Stimulated activated CD8-positive, alpha-beta memory T cell treated with anti-CD3 and anti-CD28 coated beads, Interleukin-12 subunit alpha, Interleukin-12 subunit beta, amount 100 ng/mL, for 24 hours (primary cell): Measurements from ENCODE around the gene AK2.
"Not testable (repeated sequence)": the region's sequence is repeated elsewhere in the genome, so short reads cannot be mapped to it uniquely, and the experiment has no call there.

ENCODE experiments used
- DNase-seq: peaks from one replicate; pipeline ENCODE4 v3.0.0-alpha.2; 2020; ENCODE audit errors: extremely low read depth

AK2 gene

GRCh38 chr1:33036526-33037503 lies at the start of gene AK2:
AK2 (minus strand) TSS chr1:33036883; CDS start chr1:33036828, 55 bp downstream.
- DNase-seq, result peak; percentile 83

- DNase-seq, result no peak
Observed at GRCh38 chr1:33086384-33086850, 49.7 kb upstream of the AK2 start.

GRCh38 chr1:33085332-33085731 lies 48.6 kb upstream of the AK2 start:
- no peak for DNase-seq

GRCh38 chr1:33082575-33083108 lies 46.0 kb upstream of the AK2 start:
- DNase-seq, result no peak

- DNase-seq, result no peak
Observed at GRCh38 chr1:33081554-33082305, 45.0 kb upstream of the AK2 start.

- peak; percentile 91 for DNase-seq
Observed at GRCh38 chr1:33080885-33081553, 44.3 kb upstream of the AK2 start, which contains the start of gene AZIN2. AZIN2 (plus strand) TSS chr1:33081153; CDS start chr1:33082250, 1,097 bp downstream.

GRCh38 chr1:33080373-33080772 lies 43.7 kb upstream of the AK2 start:
- DNase-seq, result no peak

GRCh38 chr1:33078030-33078591 lies 41.4 kb upstream of the AK2 start:
- no peak for DNase-seq

- DNase-seq, result no peak
Observed at GRCh38 chr1:33074193-33074945, 37.7 kb upstream of the AK2 start.

GRCh38 chr1:33072707-33073106 lies 36.0 kb upstream of the AK2 start:
- DNase-seq, result no peak

GRCh38 chr1:33070628-33071027 lies 33.9 kb upstream of the AK2 start:
- no peak for DNase-seq

GRCh38 chr1:33068108-33068507 lies 31.4 kb upstream of the AK2 start:
- not testable (repeated sequence) for DNase-seq

DNA sequence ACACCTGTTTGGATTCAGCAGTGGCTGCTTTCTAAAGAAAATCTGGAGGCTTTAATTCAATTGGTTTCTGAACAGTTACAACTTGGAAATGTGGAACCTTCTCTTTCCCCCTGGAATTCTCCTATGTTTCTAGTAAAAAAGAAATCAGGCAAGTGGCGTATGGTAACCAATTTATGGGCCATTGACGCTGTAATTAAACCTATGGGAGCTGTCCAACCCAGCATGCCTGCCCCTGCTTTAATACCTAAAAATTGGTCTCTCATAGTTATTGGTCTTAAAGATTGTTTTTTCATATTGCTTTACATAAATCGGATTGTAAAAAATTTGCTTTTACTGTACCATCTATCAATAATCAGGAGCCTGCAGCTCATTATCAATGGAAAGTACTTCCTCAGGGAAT lies 29.8 kb upstream of the AK2 start:
- not testable (repeated sequence) for DNase-seq

- no peak for DNase-seq
Observed at GRCh38 chr1:33065301-33065700, 28.6 kb upstream of the AK2 start.

DNA sequence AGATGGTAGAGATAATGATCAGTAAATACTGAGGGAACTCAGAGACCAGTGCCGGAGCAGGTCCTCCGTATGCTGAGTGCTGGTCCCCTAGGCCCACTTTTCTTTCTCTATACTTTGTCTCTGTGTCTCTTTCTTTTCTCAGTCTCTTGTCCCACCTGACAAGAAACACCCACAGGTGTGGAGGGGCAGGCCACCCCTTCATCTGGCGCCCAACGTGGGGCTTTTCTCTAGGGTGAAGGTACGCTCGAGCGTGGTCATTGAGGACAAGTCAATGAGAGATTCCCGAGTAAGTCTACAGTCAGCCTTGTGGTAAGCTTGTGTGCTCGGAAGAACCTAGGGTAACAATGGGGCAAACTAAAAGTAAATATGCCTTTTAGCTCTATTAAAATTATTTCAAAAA lies 27.6 kb upstream of the AK2 start:
- DNase-seq, result not testable (repeated sequence)

GRCh38 chr1:33061834-33062233 lies 25.2 kb upstream of the AK2 start:
- no peak for DNase-seq

DNA sequence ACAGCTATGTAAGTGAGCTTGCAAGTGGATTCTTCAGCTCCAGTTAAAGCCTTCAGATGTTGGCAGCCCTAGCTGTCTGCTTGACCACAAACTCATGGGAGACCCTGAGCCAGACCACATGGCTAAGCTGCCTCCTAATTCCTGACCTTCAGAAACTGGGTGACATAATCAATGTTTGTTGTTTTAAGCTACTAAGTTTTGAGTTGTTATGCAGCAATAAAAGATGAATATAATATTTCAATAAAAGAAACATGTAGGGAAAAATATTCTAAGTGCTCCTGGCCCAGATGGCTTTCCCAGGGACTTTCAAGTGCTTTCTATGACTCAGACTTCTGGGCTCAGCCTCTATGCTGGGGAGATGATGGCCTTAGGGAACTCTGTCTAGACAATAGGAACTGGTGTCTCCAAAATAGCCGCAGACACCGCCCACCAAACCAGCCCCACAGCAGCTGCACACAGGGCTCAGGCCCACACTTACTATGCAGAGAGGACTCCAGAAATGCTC lies 23.9 kb upstream of the AK2 start:
- DNase-seq, result no peak

DNA sequence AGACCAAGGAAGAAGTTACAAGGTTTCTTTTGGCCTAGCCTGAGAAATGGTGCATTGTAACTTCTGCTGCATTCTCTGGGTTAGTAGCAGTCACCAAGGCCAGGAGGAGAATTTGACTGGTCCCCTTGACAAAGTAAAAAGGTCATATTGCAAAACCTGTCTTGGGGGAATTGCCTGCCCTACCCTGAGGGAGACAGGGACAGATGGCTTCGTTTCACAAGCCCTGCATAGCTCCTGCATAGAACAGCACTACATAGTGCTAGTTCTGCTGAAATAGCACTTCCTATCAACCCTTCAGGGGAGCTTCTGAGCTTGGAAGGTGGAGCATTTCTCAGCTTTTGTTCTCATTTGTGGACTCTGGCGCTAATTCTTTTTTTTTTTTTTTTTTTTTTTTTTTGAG lies 20.4 kb upstream of the AK2 start:
- DNase-seq, result no peak

DNA sequence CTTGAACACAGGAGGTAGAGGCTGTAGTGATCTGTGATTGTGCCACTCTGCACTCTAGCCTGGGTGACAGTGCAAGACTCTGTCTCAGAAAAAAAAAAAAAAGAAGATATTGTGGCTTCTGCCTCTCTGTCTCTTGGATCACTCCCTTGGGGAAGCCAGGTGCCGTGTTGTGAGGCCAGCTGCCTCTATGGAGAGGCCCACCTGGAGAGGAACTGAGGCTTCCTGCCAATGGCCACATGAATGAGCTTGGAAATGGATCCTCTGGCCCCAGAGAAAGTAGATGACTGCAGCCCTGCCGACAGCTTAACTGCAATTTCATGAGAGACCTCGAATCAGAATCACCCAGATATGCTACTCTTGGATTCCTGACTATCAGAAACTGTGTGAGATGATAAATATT lies 19.7 kb upstream of the AK2 start:
- DNase-seq, result no peak
